HepG2 (cell line): Measurements from ENCODE around the gene FOSB. TPM values are rescaled to one million over a fixed set of nuclear protein-coding genes. Genes with fewer than 3 reads are reported as not detected.

ENCODE experiments used
- CBX5 ChIP-seq: sonication (generic); formaldehyde crosslinking; IDR thresholded peaks from 2 replicates; pipeline ENCODE4 v1.4.0; 2020; ENCODE audit warnings: missing genetic modification reagents, borderline replicate concordance
- HNF4A ChIP-seq: sonication (generic); formaldehyde crosslinking; IDR thresholded peaks from 2 replicates; pipeline ENCODE4 v1.4.0; 2020; ENCODE audit warnings: missing genetic modification reagents
- ISL2 ChIP-seq: sonication (generic); formaldehyde crosslinking; IDR thresholded peaks from 2 replicates; pipeline ENCODE4 v1.5.0; 2020; ENCODE audit warnings: missing genetic modification reagents
- MBD4 ChIP-seq: IDR thresholded peaks from 2 replicates; pipeline ENCODE4 v1.6.1; 2012; ENCODE audit warnings: low read length, inconsistent platforms, borderline replicate concordance
- MIER3 ChIP-seq: IDR thresholded peaks from 2 replicates; pipeline ENCODE4 v1.6.1; 2016; ENCODE audit warnings: missing compliant biosample characterization, borderline replicate concordance
- NCOA1 ChIP-seq: sonication (generic); formaldehyde crosslinking; IDR thresholded peaks from 2 replicates; pipeline ENCODE4 v1.9.0; 2021; ENCODE audit warnings: missing genetic modification reagents
- NFE2L1 ChIP-seq: sonication (generic); formaldehyde crosslinking; IDR thresholded peaks from 2 replicates; pipeline ENCODE4 v1.4.0; 2020; ENCODE audit warnings: missing genetic modification reagents, mild to moderate bottlenecking, borderline replicate concordance
- NFKB2 ChIP-seq: sonication (generic); formaldehyde crosslinking; IDR thresholded peaks from 2 replicates; pipeline ENCODE4 v1.4.0; 2020; ENCODE audit warnings: missing genetic modification reagents, borderline replicate concordance
- PHF20 ChIP-seq: sonication (generic); formaldehyde crosslinking; IDR thresholded peaks from 2 replicates; pipeline ENCODE4 v1.5.0; 2020; ENCODE audit warnings: mild to moderate bottlenecking, missing genetic modification reagents
- TCF12 ChIP-seq, 2 experiments: fragments of 450-650 bp in 1 of 2; sonication (generic) in 1 of 2; formaldehyde crosslinking in 1 of 2; IDR thresholded peaks; 2 replicates each; pipeline versions ENCODE4 v1.6.1 to v1.8.0; 2017 to 2022; ENCODE audit warnings: antibody characterized with exemption in 1 of 2, mild to moderate bottlenecking in 1 of 2, missing genetic modification reagents in 1 of 2, moderate library complexity in 1 of 2
- ZBTB1 ChIP-seq: sonication (generic); formaldehyde crosslinking; IDR thresholded peaks from 2 replicates; pipeline ENCODE4 v1.4.0; 2020; ENCODE audit warnings: missing genetic modification reagents, borderline replicate concordance
- ZBTB43 ChIP-seq: sonication (generic); formaldehyde crosslinking; conservative IDR thresholded peaks from 2 replicates; pipeline ENCODE4 v1.4.0; 2020; ENCODE audit warnings: missing genetic modification reagents
- ZNF225 ChIP-seq: sonication (generic); formaldehyde crosslinking; IDR thresholded peaks from 2 replicates; pipeline ENCODE4 v1.4.0; 2020; ENCODE audit warnings: mild to moderate bottlenecking, missing genetic modification reagents
- ZNF451 ChIP-seq: sonication (generic); formaldehyde crosslinking; IDR thresholded peaks from 2 replicates; pipeline ENCODE4 v1.5.0; 2020; ENCODE audit warnings: mild to moderate bottlenecking, missing genetic modification reagents
- ZNF558 ChIP-seq: sonication (generic); formaldehyde crosslinking; IDR thresholded peaks from 2 replicates; pipeline ENCODE4 v1.9.0; 2022; ENCODE audit warnings: mild to moderate bottlenecking, missing genetic modification reagents, borderline replicate concordance
- ZNF564 ChIP-seq: sonication (generic); formaldehyde crosslinking; IDR thresholded peaks from 2 replicates; pipeline ENCODE4 v1.8.1; 2023; ENCODE audit warnings: mild to moderate bottlenecking, missing genetic modification reagents
- ZNF605 ChIP-seq: sonication (generic); formaldehyde crosslinking; IDR thresholded peaks from 2 replicates; pipeline ENCODE4 v1.8.0; 2022; ENCODE audit warnings: mild to moderate bottlenecking, missing genetic modification reagents
- ZNF782 ChIP-seq: sonication (generic); formaldehyde crosslinking; IDR thresholded peaks from 2 replicates; pipeline ENCODE4 v1.4.0; 2020; ENCODE audit warnings: missing genetic modification reagents, mild to moderate bottlenecking, borderline replicate concordance
- ZNF891 ChIP-seq: sonication (generic); formaldehyde crosslinking; IDR thresholded peaks from 2 replicates; pipeline ENCODE4 v1.5.0; 2020; ENCODE audit warnings: mild to moderate bottlenecking, missing genetic modification reagents
- polyA plus RNA-seq, 8 experiments: library from polyadenylated mRNA; depleted of rRNA in 3 of 8; stranded (reverse) in 7 of 8; unstranded in 1 of 8; fragments of >200 nt; fragmentation: Illumina TruSeq in 4 of 8; extraction: Trizol in 4 of 8; gene quantifications; 2 replicates each; pipeline versions ENCODE4 v1.2.1 to v1.2.3, GENCODE V29; 2011 to 2016; ENCODE audit warnings: low read depth in 4 of 8, missing spikeins in 1 of 8, mixed read lengths in 1 of 8; ENCODE audit not compliant: insufficient read depth in 1 of 8
- total RNA-seq, 5 experiments: library from RNA; depleted of rRNA; stranded (reverse); fragments of >200 nt; fragmentation: Illumina TruSeq; extraction: Trizol; gene quantifications; 2 replicates each; pipeline ENCODE4 v1.2.3, GENCODE V29; 2016; ENCODE audit warnings: low read depth in 1 of 5
- TF ChIP-seq, protein P1 (sequence below): sonication (generic); formaldehyde crosslinking; IDR thresholded peaks from 2 replicates; pipeline ENCODE4 v1.4.0; 2020; ENCODE audit warnings: mild to moderate bottlenecking, missing genetic modification reagents
- TF ChIP-seq, protein P2 (sequence below): sonication (generic); formaldehyde crosslinking; IDR thresholded peaks from 2 replicates; pipeline ENCODE4 v1.4.0; 2020; ENCODE audit warnings: missing genetic modification reagents
- TF ChIP-seq, protein P3 (sequence below): sonication (generic); formaldehyde crosslinking; conservative IDR thresholded peaks from 2 replicates; pipeline ENCODE4 v1.4.0; 2020; ENCODE audit warnings: missing genetic modification reagents

FOSB gene
- total and polyA plus RNA-seq, 2 of the 13 experiments (the other 11 are each of a cell fraction or from before 2014, with no cell fraction given) = 2.8 to 6.0 TPM

DNA sequence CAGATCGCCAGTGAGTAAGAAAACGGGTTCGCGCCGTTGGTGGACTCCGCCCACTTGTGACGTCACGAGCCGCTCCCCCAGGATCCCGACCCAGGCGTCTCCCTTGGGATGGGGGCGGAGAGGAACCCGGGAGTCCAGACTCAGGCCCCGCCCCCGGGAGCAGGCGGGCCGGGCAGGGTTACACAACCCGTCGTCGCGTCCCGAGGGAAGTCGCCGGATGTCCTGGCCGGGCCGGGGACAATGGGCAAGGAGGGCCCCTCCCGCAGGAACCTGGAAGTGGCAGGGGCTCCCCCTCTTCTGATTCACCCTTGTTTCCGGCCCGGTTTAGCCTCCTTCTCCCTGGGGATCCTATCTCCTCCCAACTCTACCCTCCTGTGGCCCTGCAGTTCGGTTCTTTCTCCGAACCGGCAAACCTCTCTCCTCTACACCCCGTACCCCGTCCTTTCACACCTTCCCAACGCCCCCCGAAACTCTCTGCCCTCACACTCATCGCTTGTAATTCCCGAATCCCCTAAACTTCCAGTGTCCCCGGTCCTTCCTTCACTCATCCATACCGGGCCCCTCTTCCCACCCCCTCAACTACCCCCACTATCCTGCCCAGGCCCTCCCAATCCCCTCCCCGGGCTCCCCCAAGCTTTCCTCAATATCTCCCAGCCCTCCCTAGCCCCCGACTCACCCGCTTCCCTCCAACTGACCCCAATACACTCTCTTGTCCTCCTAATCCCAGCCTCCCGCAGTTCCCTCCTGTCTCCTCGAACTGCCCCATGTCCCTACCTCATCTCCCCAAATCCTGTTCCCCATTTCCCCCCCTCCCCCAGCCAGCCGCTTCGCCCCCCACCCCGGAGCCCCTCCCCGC, 24.1 kb upstream of the FOSB start (continued):
- TF ChIP-seq, protein P1, sequence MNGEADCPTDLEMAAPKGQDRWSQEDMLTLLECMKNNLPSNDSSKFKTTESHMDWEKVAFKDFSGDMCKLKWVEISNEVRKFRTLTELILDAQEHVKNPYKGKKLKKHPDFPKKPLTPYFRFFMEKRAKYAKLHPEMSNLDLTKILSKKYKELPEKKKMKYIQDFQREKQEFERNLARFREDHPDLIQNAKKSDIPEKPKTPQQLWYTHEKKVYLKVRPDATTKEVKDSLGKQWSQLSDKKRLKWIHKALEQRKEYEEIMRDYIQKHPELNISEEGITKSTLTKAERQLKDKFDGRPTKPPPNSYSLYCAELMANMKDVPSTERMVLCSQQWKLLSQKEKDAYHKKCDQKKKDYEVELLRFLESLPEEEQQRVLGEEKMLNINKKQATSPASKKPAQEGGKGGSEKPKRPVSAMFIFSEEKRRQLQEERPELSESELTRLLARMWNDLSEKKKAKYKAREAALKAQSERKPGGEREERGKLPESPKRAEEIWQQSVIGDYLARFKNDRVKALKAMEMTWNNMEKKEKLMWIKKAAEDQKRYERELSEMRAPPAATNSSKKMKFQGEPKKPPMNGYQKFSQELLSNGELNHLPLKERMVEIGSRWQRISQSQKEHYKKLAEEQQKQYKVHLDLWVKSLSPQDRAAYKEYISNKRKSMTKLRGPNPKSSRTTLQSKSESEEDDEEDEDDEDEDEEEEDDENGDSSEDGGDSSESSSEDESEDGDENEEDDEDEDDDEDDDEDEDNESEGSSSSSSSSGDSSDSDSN = peak; percentile 58
- TF ChIP-seq TCF12 (IDR thresholded peaks at IDR 0.05) (no peak), TCF12 (CRISPR knock-in tag; IDR thresholded peaks at IDR 0.05) (0 out of 2 replicates have a peak, but pooled peaks have one; percentile 56), PHF20 (CRISPR knock-in tag) (0 out of 2 replicates have a peak, but pooled peaks have one; percentile 26), NFE2L1 (CRISPR knock-in tag) (no peak), NFKB2 (no peak), ZNF782 (CRISPR knock-in tag) (no peak), NCOA1 (no peak), ZNF891 (CRISPR knock-in tag) (no peak), ZNF451 (CRISPR knock-in tag) (peak; percentile 74; the same call in 1 of the 2 replicates), ZBTB43 (CRISPR knock-in tag) (peak; percentile 68; the same call in 1 of the 2 replicates), HNF4A (CRISPR knock-in tag) (peak; percentile 50), ZNF564 (CRISPR knock-in tag) (no peak), ZNF605 (CRISPR knock-in tag) (no peak), CBX5 (CRISPR knock-in tag) (no peak), ZNF225 (no peak), MBD4 (no peak), ZBTB1 (CRISPR knock-in tag) (no peak), MIER3 (CRISPR knock-in tag) (0 out of 2 replicates have a peak, but pooled peaks have one; percentile 49), ZNF558 (CRISPR knock-in tag) (no peak), ISL2 (CRISPR knock-in tag) (peak; percentile 27; the same call in 1 of the 2 replicates)
- TF ChIP-seq, protein P2, sequence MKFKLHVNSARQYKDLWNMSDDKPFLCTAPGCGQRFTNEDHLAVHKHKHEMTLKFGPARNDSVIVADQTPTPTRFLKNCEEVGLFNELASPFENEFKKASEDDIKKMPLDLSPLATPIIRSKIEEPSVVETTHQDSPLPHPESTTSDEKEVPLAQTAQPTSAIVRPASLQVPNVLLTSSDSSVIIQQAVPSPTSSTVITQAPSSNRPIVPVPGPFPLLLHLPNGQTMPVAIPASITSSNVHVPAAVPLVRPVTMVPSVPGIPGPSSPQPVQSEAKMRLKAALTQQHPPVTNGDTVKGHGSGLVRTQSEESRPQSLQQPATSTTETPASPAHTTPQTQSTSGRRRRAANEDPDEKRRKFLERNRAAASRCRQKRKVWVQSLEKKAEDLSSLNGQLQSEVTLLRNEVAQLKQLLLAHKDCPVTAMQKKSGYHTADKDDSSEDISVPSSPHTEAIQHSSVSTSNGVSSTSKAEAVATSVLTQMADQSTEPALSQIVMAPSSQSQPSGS (CRISPR knock-in tag) = 0 out of 2 replicates have a peak, but pooled peaks have one; percentile 62
- TF ChIP-seq, protein P3, sequence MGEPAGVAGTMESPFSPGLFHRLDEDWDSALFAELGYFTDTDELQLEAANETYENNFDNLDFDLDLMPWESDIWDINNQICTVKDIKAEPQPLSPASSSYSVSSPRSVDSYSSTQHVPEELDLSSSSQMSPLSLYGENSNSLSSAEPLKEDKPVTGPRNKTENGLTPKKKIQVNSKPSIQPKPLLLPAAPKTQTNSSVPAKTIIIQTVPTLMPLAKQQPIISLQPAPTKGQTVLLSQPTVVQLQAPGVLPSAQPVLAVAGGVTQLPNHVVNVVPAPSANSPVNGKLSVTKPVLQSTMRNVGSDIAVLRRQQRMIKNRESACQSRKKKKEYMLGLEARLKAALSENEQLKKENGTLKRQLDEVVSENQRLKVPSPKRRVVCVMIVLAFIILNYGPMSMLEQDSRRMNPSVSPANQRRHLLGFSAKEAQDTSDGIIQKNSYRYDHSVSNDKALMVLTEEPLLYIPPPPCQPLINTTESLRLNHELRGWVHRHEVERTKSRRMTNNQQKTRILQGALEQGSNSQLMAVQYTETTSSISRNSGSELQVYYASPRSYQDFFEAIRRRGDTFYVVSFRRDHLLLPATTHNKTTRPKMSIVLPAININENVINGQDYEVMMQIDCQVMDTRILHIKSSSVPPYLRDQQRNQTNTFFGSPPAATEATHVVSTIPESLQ (CRISPR knock-in tag) = no peak
